ENCODE measurements around the gene ATP8B1.

DNA sequence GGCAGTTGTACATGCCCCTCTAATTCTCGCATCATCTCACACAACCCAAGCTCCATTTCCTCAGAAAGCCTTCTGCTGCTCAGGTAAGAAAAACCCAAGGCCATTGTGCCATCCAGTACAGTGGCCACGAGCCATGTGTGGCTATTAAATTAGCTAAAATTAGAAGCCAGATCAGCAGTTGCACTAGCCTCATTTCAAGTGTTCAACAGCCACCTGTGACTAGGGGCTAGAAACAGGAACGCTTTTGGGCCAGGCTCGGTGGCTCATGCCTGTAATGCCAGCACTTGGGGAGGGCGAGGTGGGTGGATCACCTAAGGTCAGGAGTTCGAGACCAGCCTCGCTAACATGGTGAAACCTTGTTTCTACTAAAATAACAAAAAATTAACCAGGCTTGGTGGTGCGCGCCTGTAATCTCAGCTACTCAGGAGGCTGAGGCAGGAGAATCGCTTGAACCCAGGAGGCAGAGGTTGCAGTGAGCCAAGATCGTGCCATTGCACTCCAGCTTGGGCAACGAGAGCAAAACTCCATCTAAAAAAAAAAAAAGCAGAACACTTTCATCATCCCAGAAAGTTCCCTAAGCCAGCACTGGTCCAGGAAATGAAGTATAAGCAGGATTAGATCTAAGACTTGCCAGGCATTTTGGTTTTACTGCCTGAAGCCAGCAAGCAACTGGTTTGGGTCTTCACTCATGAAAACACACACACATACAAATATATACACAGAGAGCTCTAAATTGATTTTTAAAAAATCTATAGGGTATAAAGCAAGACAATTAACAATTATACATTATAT lies 35.7 kb downstream of the ATP8B1 start:
- TF ChIP-seq, protein P1, sequence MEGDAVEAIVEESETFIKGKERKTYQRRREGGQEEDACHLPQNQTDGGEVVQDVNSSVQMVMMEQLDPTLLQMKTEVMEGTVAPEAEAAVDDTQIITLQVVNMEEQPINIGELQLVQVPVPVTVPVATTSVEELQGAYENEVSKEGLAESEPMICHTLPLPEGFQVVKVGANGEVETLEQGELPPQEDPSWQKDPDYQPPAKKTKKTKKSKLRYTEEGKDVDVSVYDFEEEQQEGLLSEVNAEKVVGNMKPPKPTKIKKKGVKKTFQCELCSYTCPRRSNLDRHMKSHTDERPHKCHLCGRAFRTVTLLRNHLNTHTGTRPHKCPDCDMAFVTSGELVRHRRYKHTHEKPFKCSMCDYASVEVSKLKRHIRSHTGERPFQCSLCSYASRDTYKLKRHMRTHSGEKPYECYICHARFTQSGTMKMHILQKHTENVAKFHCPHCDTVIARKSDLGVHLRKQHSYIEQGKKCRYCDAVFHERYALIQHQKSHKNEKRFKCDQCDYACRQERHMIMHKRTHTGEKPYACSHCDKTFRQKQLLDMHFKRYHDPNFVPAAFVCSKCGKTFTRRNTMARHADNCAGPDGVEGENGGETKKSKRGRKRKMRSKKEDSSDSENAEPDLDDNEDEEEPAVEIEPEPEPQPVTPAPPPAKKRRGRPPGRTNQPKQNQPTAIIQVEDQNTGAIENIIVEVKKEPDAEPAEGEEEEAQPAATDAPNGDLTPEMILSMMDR (IDR thresholded peaks at IDR 0.05), result no peak
- no peak for TF ChIP-seq POLR2A (IDR thresholded peaks at IDR 0.05)
